GOT3 (cell line): ENCODE data around the gene EP300.
"Not testable (repeated sequence)": the region's sequence is repeated elsewhere in the genome, so short reads cannot be mapped to it uniquely, and the experiment has no call there.

Experiments
- DNase-seq: peaks from one replicate; lab custom pipeline; 2025; ENCODE audit warnings: mixed read lengths; lab: John Stamatoyannopoulos, UW

The EP300 gene

DNA sequence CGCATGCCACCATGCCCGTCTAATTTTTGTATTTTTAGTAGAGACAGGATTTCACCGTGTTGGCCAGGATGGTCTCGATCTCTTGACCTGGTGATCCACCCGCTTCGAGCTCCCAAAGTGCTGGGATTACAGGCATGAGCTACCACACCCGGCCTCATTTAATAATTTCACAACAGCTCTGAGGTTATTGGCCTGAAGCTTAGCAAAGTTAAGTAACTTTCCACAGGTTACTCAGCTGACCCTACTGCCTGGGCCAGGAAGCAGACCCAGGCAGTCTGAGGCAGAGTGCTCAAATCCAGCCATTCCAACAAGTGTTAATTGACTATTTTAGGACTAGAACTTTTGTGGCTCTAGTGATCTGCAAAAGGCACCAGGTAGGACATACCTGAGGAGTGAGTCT, 60.5 kb downstream of the EP300 start:
- no peak for DNase-seq

DNA sequence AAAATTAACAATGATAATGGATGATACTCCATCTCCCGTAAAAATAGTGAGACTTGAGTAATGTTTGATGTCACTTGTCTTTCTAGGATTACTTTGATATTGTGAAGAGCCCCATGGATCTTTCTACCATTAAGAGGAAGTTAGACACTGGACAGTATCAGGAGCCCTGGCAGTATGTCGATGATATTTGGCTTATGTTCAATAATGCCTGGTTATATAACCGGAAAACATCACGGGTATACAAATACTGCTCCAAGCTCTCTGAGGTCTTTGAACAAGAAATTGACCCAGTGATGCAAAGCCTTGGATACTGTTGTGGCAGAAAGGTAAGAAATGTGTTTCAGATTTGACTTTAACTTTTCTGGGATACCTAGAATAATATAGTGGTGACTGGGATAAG, 64.7 kb downstream of the EP300 start:
- no peak for DNase-seq

DNA sequence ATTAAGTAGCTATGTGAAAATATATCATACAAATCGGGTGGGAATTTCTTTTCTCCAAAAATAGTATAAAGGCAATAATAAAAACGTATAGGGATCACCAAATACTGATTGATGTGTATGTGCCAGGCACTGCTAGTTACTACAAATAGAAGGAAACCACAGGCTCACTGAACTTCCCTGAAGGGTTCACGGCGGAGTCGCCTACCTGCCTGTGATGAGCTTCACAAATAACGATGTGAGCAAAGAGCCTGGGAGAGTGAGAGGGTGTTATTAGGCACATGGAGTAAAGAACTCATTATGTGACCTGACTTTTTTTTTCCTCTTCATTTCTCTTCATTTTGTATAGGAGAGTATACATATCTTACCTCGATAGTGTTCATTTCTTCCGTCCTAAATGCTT, 76.8 kb downstream of the EP300 start:
- no peak for DNase-seq

DNA sequence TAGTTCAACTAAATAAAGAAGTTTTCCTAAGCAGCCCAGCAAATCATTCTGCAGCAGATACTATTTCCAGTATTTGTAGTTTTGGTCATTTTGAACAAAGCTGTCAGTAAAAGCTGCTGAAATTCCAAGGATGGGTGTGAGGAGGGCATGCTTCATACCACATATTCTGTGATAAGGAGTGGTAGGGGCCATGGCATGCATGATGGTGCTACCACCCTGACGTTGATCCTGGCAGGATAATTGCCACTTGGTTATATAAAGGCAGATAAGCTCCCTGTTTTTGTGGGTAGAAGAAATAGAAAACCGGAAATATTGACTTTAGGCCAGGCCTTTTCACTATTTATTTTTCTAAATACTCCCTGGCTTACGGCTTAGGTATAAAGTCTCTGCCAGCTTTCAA, 79.6 kb downstream of the EP300 start:
- no peak for DNase-seq

DNA sequence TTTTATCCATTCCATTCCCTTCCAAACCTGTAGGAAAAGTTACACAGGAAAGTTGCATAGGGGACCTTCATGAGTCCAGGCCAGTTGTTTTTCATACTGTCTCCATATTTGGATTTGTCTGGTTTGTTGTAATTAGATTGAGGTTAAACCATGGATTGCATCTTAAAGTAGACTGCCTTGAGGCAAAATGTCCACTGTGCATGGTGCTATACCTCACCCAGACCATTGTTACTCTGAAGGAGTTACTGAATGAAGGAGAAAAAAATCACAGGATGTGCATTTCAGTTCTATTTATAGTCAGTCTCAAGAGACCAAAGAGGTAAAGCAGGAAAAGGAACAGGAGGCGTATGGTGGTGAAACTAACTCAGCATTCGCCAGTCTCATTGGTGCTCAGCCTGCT, 83.2 kb downstream of the EP300 start:
- DNase-seq = no peak

DNA sequence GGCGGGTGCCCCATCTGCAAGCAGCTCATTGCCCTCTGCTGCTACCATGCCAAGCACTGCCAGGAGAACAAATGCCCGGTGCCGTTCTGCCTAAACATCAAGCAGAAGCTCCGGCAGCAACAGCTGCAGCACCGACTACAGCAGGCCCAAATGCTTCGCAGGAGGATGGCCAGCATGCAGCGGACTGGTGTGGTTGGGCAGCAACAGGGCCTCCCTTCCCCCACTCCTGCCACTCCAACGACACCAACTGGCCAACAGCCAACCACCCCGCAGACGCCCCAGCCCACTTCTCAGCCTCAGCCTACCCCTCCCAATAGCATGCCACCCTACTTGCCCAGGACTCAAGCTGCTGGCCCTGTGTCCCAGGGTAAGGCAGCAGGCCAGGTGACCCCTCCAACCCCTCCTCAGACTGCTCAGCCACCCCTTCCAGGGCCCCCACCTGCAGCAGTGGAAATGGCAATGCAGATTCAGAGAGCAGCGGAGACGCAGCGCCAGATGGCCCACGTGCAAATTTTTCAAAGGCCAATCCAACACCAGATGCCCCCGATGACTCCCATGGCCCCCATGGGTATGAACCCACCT, 84.7 kb downstream of the EP300 start:
- DNase-seq = no peak

DNA sequence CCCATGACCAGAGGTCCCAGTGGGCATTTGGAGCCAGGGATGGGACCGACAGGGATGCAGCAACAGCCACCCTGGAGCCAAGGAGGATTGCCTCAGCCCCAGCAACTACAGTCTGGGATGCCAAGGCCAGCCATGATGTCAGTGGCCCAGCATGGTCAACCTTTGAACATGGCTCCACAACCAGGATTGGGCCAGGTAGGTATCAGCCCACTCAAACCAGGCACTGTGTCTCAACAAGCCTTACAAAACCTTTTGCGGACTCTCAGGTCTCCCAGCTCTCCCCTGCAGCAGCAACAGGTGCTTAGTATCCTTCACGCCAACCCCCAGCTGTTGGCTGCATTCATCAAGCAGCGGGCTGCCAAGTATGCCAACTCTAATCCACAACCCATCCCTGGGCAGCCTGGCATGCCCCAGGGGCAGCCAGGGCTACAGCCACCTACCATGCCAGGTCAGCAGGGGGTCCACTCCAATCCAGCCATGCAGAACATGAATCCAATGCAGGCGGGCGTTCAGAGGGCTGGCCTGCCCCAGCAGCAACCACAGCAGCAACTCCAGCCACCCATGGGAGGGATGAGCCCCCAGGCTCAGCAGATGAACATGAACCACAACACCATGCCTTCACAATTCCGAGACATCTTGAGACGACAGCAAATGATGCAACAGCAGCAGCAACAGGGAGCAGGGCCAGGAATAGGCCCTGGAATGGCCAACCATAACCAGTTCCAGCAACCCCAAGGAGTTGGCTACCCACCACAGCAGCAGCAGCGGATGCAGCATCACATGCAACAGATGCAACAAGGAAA, 85.4 kb downstream of the EP300 start:
- DNase-seq = no peak

DNA sequence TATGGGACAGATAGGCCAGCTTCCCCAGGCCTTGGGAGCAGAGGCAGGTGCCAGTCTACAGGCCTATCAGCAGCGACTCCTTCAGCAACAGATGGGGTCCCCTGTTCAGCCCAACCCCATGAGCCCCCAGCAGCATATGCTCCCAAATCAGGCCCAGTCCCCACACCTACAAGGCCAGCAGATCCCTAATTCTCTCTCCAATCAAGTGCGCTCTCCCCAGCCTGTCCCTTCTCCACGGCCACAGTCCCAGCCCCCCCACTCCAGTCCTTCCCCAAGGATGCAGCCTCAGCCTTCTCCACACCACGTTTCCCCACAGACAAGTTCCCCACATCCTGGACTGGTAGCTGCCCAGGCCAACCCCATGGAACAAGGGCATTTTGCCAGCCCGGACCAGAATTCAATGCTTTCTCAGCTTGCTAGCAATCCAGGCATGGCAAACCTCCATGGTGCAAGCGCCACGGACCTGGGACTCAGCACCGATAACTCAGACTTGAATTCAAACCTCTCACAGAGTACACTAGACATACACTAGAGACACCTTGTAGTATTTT, 86.1 kb downstream of the EP300 start:
- no peak for DNase-seq

DNA sequence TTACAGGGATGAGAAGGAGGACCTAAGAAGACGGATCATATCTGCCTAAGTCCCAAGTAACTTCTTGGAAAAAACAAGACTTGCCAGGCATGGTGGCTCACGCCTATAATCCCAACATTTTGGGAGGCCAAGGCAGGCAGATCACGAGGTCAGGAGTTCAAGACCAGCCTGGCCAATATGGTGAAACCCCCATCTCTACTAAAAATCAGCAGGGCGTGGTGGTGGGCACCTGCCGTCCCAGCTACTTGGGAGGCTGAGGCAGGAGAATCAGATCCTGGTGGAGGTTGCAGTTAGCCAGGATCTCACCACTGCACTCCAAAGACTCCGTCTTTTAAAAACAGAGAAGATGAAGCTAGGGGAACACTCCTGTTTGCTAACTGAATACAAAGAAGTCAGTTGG, 88.0 kb downstream of the EP300 start:
- not testable (repeated sequence) for DNase-seq

DNA sequence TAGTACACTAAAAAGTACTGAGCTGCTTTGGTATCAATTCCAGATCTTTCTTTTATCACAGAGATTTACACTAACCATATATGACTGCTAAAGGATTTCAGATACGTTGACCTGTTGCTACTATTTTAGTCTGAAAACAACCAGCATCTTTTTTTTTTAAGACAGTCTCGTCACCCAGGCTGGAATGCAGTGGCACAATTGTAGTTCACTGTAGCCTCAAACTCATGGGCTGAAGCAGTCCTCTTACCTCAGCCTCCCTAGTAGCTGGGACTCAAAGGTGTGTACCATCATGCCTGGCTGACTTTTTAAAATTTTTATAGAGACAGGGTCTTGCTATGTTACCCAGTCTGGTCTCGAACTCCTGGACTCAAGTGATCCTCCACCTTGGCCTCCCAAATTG, 88.5 kb downstream of the EP300 start:
- no peak for DNase-seq

DNA sequence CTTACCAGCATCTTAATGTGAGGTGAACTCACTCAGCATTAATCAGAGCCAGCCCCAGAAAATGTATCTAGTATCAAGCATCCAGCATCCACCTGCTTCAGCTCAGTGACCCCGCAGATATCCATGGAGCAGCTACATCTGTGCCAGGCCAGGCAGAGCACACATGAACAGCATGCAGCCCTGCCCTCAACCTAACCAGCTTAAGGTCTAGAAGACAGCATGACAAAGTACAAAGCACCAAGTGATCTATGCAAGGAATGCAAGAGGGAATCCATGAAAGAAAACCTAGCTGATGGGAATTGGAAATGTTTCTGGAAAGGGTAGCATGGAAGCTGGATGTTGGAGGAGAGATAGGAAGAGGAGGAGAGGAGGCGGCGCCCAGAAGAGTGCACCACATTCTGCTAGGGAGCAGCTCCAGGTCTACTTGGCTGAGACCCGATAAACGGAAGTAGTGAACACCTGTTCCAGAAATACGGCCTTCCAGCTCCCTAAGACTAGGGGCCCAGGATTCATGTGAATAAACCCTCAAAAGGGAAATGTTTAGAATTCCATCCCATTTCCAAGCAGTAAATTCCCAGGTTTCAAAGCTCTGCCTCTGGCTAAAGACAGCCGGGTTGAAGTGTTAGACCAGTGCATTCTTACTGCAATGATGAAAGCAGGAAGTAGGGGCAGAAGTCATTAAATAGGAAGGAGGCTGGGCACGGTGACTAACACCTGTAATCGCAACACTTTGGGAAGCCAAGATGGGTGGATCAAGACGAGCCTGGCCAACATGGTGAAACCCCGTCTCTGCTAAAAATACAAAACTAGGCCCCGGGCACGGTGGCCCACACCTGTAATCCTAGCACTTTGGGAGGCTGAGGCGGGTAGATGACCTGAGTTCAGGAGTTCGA, 89.2 kb downstream of the EP300 start:
- DNase-seq = no peak

DNA sequence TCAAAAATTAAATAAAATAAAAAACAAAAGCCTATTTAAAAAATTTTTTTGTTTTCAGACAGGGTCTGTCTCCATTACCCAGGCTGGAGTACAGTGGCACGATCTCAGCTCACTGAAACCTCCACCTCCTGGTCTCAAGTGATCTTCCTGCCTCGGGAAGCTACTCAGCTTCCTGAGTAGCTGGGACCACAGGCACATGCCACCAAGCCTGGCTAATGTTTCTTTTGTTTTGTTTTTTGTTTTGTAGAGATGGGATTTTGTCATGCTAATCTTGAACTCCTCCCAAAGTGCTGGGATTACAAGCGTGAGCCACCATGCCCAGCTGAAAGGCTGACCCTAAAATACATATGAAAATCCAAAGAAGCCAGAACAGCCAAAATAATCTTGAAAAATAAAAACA, 92.3 kb downstream of the EP300 start:
- no peak for DNase-seq

DNA sequence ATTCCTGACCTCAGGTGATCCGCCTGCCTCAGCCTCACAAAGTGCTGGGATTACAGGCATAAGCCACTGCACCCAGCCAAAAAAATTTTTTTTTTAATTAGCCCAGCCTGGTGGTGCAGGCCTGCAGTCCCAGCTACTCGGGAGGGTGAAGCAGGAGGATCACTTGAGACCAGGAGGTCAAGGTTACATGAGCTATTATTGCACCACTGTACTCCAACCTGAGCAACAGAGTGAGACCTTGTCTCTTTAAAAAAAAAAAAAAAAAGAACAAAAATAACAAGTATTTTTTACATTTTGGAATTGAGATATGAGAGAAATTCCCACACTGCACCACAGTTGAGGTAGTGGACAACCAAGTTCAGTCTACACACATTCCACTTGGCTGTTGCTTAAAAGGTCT, 99.1 kb downstream of the EP300 start:
- DNase-seq = no peak

DNA sequence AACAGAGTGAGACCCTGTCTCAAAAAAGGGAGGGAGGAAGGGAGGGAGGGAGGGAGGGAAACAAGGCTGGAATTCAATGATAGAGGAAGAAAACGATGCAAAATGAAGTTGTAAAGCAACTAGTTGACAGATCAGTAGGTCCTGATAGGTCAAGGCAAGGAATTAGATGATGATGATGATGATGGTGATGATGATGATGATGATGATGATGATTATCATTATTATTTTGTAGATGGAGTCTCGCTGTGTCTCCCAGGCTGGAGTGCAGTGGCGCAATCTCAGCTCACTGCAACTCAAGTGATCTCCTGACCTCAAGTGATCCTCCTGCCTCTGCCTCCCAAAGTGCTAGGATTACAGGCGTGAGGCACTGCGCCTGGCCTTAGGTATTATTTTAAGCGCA, 101.4 kb downstream of the EP300 start:
- DNase-seq = no peak

DNA sequence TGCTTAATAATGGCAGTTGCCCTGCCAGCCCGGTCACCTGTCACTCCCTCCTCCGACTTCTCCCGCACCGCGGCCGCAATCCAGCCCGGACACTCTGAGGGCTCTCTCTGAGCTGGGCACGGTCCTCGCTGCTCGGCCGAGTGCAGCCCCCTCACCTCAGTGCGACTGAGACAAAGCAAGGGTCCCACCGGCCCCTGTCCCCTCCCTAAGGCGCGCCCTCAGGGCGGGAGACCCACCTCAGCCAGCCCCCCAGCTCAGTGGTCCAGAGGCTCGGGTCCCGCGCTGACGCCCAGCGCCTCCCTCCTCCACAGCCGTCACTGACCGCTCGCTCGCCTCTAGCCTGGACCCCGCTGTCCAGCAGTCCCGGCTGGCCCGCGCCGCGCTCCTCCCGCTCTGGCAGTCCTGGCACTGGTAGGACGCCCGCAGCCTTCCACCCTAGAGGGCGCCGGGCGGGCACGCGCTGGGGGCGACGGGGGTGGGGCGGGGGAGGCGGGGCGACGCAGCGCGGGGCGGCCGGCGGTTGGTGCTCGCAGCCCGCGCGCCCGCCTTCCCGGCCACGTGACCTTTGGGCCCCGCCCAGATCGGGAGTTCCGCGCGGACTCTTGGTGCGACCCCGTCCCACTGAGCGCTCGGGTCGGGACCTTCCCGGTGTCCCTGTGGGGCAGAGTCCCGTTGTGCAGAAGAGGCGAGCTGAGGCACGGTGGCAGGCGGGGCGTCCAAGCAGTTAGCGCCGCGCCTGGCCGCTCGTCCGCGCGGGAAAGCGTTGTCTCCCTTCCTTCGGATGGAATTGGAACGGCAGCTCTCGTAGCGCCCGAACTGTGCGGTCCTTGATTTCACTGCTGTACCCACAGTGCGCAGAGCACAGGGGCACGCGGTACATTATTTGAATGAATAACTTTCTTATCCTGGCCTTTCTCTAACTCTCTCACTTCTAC, 104.9 kb downstream of the EP300 start:
- DNase-seq = peak; percentile 56

DNA sequence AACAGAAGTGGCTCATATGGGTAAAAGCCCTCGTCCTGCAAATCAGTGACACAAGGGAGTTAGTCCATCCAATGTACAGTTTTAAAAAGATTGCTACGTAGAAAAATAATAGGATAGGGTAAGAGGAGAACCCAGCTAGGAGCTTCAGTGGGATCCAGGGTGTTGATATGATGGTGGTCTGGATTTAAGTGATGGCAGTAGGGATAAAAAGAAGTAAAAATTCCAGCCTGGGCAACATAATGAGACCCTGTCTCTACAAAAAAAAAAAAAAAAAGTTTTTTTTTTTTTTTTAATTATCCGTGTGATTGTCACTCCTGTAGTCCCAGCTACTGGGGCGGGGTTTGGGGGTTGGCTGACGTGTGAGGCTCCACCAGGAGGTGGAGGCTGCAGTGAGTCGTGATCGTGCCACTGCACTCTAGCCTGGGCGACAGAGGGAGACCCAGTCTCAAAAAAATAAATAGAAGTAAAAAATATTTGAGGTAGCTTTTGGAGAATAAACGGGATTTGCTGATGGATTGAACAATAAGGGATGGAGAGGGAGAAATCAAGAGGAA, 105.7 kb downstream of the EP300 start:
- no peak for DNase-seq

DNA sequence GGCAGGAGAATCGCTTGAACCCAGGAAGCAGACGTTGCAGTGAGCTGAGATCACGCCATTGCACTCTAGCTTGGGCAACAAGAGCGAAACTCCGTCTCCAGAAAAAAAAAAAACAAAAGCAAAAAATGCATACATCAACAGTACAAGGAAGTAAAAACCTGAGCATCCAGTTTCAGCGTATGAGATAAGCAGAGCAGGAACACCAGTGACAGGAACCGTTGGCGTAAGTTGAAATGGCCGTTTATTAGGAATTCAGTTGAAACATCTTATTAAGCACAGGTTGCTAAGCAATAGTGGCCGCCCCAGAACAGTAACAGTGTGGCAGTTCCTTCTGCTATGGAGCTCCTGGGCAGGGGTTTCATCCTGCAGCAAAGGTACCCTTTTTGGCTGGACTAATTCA, 108.7 kb downstream of the EP300 start:
- DNase-seq = no peak

DNA sequence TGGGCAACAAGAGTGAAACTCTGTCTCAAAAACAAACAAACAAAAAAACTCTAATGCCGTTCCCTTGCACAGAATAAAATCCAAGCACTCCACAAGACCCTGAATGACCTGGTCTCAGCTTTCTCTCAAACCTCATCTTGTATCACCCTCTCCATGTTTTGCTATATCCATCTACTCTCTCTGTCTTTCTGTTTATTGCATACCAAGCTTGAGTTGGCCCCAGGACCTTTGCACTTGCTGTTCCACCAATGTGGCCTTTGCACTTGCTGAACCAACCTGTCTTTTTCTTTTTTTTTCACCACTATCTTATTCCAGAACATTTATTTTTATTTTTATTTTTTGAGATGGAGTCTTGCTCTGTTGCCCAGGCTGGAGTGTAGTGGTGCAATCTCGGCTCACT, 110.7 kb downstream of the EP300 start:
- DNase-seq = no peak

DNA sequence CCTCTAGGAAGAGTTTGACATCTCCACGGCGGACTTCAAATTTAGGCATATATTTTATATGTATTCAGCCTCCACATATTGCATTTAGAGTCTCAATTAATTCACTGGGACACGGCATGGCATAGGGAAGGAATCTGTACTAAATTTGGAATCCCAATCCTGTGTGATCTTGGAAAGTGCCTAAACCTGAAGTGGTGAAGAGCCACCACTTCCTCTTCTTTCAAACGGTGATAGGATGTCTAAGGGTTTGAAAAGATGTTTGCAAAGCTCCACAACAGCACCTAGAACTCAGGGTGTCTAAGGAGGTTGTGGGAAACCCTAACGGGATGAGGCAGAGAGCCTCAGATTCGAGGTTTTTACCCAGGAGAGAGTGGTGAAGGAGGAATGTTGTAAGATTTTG, 111.7 kb downstream of the EP300 start:
- DNase-seq = no peak

DNA sequence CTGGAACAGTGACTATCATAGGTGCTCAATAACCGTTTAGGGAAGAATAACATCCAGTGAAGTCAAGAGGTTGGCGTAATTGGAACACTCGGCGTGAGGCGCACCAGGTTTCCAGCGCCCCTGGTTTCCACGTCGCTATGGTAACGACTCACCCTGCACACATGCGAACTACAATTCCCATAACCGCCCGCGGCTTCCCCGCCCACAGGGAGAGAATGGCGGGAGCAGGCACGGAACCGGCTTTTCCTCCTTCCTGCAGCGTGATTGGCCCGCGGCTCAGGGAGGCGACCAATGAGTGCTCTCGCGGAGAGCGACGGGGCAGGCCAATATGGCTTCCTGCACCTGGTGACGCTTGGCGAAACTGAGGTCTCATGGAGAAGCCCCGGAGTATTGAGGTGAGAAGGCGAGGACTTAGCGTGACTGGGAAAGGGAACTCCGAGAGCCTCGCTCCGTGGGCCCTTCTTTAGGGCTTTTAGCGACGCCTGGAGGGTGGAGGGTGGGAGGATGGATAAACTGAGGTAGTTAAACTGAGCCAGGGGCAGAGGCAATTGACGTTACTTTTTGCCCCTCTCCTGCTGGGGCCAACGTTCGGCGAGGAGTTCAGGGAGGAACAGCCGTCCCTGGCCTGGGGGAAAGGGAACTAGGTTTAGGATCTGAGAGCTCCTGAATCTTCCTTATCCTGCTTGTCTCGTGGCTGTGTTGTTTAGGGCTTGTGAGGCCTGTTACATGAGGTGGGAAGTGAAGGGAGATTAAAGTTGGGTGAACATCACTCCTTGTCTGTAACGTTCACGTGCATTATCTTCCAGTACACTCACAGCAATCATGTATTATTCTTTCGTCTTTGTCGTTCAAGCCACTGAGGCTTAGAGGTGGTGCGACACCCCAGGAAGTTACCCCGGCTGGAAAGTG, 112.9 kb downstream of the EP300 start, which contains the start of gene L3MBTL2:
TSS of gene L3MBTL2 (plus strand) at position 321 of the 909 bp plus-strand sequence. CDS start at position 372, 51 bp downstream.
- peak; percentile 80 for DNase-seq
